ENCODE measurements around the gene OR2A1.
"Not testable (repeated sequence)": the region's sequence is repeated elsewhere in the genome, so short reads cannot be mapped to it uniquely, and the experiment has no call there.

OR2A1 gene

DNA sequence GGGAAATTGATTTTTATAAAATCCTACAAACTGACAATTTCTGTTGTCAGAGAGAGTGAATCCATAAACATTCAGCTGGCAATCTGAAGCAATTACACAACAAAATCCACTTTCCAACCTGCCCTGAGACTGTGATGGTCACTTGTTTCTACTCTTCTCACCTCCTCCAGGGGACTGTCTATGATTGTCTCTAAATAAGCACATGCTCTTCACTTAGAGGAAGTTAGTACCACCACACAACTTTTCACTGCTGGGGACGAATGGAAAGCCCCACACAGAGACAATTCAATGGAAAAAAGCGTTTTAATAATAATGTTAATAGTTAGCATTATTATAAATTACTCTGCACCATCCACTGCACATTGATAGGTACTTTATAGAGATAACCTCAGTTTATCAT lies 7.3 kb downstream of the OR2A1 start:
- not testable (repeated sequence) for DNase-seq (ENCODE audit: low read depth); H3K4me3 ChIP-seq (ENCODE audit: low read depth, low read length)

DNA sequence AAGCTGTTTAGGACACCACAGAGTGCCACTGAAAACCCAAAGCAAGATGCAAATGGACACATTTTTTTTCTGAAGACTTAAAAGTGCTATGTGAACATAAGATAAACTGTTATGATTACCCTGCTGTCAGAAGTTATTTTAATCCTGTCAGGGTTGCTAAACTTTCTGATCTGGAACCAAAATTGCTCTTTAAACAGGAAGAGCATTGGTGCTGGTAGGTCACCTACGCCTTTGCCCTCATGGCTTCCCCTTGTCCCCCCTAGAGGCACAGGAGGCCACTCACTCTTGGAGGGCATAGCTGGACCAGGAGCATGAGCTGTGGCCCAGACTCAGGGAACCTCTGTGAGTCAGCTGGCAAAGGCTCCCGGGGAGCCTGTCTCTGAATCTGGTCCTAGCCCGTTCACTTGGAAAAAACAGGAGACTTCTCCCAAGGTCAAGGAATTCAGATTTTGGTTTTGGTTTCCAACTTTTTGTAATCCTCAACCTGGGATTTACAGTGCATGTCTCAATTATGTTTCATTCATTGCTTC lies 9.5 kb downstream of the OR2A1 start:
- DNase-seq (ENCODE audit: low read depth); H3K4me3 ChIP-seq (ENCODE audit: low read depth, low read length): not testable (repeated sequence)

- not testable (repeated sequence) for H3K4me3 ChIP-seq (ENCODE audit: low read depth, low read length); DNase-seq (ENCODE audit: low read depth)
Measured at GRCh38 chr7:144323359-144323758, 11.1 kb downstream of the OR2A1 start.

- DNase-seq (ENCODE audit: low read depth); H3K4me3 ChIP-seq (ENCODE audit: low read depth, low read length): not testable (repeated sequence)
Measured at GRCh38 chr7:144325868-144326267, 13.6 kb downstream of the OR2A1 start.

DNA sequence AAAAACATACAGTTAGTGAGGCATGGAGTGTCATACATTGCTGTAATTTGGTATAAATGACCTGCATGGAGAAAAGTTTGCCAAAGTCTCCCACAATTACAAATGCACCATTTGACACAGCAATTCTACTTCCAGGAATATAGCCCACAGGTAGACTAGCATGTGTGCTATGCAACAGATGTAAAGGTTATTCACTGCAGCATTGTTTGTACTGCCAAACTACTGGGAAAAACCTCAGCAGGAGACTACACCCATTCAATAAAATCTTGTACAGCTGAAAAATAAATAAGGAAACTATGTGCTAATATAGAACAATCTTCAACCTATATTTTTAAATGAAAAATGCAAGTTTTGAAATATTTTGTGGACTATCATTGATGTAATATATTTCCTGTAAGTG lies 17.8 kb downstream of the OR2A1 start:
- not testable (repeated sequence) for H3K4me3 ChIP-seq (ENCODE audit: low read depth, low read length); DNase-seq (ENCODE audit: low read depth)

DNA sequence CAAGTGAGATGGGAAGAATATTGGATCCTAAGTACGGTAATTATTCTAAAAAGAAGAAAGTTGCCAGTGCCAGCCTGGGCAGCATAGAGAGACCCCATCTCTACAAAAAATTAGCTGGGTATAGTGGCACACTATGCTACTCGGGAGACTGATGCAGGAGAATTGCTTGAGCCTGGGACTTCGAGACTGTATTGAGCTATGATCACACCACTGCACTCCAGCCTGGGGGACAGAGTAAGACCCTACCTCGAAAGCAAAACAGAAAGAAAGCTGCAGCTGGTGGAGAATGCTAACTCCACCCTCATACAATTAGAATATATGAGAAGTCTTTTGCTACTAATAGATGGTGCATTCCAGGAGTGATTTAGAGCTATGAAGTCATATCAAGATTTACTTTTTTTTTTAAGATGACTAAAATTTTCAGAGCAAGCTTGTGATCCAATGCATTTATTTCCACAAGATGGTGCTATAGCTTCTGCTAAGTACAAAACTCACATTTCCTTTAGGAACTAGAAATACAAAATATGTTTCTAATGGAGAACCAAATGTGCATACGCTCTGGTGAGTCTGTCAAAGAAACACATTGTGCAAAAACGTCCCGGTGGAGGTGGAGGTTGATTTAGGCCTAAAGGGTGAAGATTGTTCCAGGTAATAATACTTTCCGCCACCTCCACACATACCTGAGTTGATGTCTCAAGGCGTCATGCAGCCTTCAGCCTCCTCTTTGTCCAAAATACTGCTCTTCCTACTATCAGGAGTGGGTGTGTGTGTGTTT lies 19.2 kb downstream of the OR2A1 start:
- not testable (repeated sequence) for DNase-seq (ENCODE audit: low read depth); H3K4me3 ChIP-seq (ENCODE audit: low read depth, low read length)

DNA sequence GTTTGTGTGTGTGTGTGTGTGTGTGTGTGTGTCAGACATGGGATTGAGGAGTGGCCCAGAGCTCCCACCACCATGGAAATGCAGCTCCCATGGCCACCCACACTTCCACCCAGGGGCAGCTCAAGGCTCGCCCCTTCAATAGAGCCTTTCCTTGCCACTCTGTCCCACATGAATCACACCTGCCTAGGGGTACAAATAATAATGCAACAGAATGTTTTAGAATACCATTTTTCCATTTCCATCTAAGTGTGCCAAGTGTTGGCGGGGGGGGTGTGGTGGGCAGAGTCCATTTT lies 19.7 kb downstream of the OR2A1 start:
- H3K4me3 ChIP-seq (ENCODE audit: low read depth, low read length); DNase-seq (ENCODE audit: low read depth): not testable (repeated sequence)

- not testable (repeated sequence) for DNase-seq (ENCODE audit: low read depth); H3K4me3 ChIP-seq (ENCODE audit: low read depth, low read length)
Measured at GRCh38 chr7:144348625-144349024, 36.4 kb downstream of the OR2A1 start.

- DNase-seq (ENCODE audit: low read depth): peak; percentile 0
- not testable (repeated sequence) for H3K4me3 ChIP-seq (ENCODE audit: low read depth, low read length)
Measured at GRCh38 chr7:144351667-144352066, 39.4 kb downstream of the OR2A1 start.

DNA sequence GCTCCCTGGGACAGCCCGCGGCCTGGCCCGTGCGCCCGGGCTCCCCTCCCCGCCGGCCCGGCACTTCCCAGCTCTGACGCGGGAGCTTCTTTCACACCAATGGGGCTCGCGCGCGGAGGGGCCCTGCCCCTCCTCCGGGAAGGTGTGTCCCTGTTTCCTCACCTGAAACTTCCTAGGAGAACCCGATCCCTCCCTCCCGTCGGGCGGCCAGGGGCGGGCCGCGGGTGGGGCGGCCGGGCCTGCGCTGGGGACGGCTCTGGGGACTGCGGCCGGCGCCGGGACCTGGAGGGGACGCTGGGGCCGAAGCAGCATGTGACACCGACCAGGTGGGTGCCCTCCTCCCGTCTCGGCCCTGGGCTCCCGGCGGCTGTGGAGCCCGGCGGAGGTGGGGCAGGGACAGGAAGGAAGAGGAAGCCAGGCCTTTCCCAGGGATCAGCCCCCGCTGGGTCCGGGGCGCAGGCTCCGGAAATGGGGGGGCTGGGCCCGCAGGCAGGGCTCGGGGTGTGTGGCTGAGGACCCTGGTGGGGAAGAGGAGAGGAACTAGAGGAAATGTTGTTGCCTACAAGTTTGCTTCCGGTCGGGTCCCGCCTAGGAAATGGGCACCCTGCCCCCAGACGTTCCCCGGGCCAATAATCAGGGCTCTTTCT lies 43.1 kb downstream of the OR2A1 start, which contains the start of gene ARHGEF5:
Gene ARHGEF5 (plus strand): TSS at position 227 of the 647 bp plus-strand sequence. CDS start 7,268 bp downstream, outside the sequence.
- not testable (repeated sequence) for H3K4me3 ChIP-seq (ENCODE audit: low read depth, low read length); DNase-seq (ENCODE audit: low read depth)

DNA sequence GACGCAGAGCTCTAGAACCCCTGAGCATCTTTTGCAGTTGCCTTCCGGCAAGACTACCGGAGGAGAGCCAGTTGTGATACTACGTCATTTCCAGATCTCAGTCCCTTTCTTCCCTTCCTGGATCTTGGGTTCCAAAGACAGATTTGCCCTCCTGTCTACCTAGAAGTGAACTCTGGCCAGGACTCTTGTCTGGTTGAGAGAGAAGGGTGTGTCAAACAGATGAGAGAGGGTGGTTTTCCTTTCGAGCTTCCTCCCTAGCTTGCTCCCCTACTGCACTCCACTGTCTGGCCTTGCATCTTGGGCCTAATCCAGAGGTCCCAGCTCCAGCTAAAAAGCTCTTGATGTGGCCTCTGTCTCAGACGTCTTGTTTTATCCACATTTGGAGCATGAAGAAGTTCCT lies 44.0 kb downstream of the OR2A1 start:
- DNase-seq (ENCODE audit: low read depth); H3K4me3 ChIP-seq (ENCODE audit: low read depth, low read length): not testable (repeated sequence)

- DNase-seq (ENCODE audit: low read depth); H3K4me3 ChIP-seq (ENCODE audit: low read depth, low read length): not testable (repeated sequence)
Measured at GRCh38 chr7:144356860-144357259, 44.6 kb downstream of the OR2A1 start.

DNA sequence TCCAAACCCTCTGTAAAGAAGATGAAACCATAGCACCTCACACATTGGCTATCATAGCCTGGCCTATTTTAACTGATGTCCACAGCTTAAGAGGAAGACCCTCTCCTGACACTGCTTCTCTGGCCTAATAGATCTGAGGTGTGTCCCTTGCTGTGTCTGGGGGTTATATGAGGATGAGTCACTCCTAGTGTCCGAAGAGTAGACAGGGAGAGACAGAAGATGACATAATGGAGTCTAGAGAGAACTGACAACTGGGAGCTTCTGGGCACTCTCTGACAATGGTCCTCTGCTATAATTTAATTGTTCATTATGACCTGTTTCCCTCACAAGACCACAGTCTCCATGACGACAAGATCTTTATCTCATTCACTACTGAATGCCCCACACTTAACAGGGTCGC lies 49.8 kb downstream of the OR2A1 start:
- not testable (repeated sequence) for H3K4me3 ChIP-seq (ENCODE audit: low read depth, low read length); DNase-seq (ENCODE audit: low read depth)

- not testable (repeated sequence) for H3K4me3 ChIP-seq (ENCODE audit: low read depth, low read length); DNase-seq (ENCODE audit: low read depth)
Measured at GRCh38 chr7:144365523-144365922, 53.3 kb downstream of the OR2A1 start.

DNA sequence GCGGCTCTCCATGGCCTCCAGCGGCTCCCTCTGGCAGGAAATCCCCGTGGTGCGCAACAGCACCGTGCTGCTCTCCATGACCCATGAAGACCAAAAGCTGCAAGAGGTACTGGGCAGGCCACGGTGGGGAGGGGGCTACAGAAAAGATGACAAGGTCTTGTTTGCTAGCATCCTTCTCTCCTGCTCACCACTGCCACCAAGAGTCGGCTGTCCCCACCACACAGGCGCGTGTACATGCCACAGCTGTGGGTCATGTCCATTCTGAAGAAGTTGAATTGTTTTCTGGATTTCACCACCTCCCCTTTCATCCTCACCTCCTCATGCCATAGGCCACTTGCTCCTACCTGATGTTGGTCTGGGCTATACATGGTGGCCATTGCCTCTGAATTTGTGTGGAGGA lies 55.0 kb downstream of the OR2A1 start:
- DNase-seq (ENCODE audit: low read depth); H3K4me3 ChIP-seq (ENCODE audit: low read depth, low read length): not testable (repeated sequence)

- not testable (repeated sequence) for H3K4me3 ChIP-seq (ENCODE audit: low read depth, low read length); DNase-seq (ENCODE audit: low read depth)
Measured at GRCh38 chr7:144369221-144369620, 57.0 kb downstream of the OR2A1 start.
